ENCODE data around the gene AKR1C4.
"Not testable (repeated sequence)": the region's sequence is repeated elsewhere in the genome, so short reads cannot be mapped to it uniquely, and the experiment has no call there.

AKR1C4 gene

DNA sequence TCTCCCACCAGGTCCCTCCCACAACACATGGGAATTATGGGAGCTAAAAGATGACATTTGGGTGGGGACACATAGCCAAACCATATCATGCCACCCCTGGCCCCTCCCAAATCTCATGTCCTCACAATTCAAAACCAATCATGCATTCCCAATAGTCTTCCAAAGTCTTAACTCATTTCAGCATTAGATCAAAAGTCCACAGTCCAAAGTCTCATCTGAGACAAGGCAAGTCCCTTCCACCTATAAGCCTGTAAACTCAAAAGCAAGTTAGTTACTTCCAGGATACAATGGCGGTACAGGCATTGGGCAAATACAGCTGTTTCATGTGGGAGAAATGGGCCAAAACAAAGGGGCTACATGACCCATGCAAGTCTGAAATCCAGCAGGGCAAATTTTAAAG lies 13.1 kb downstream of the AKR1C4 start:
- DNase-seq: not testable (repeated sequence)

DNA sequence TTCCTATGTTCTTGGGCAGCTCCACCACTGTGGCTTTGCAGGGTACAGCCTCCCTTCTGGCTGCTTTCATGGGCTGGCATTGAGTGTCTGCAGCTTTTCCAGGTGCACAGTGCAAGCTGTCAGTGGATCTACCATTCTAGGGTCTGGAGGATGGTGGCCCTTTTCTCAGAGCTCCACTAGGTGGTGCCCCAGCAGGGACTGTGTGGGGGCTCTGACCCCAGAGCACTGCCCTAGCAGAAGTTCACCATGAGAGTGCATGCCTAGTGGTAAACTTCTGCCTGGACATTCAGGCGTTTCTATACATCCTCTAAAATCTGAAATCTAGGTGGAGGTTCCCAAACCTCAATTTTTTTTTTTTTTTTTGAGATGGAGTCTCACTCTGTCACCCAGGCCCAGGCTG lies 13.6 kb downstream of the AKR1C4 start:
- DNase-seq: not testable (repeated sequence)

DNA sequence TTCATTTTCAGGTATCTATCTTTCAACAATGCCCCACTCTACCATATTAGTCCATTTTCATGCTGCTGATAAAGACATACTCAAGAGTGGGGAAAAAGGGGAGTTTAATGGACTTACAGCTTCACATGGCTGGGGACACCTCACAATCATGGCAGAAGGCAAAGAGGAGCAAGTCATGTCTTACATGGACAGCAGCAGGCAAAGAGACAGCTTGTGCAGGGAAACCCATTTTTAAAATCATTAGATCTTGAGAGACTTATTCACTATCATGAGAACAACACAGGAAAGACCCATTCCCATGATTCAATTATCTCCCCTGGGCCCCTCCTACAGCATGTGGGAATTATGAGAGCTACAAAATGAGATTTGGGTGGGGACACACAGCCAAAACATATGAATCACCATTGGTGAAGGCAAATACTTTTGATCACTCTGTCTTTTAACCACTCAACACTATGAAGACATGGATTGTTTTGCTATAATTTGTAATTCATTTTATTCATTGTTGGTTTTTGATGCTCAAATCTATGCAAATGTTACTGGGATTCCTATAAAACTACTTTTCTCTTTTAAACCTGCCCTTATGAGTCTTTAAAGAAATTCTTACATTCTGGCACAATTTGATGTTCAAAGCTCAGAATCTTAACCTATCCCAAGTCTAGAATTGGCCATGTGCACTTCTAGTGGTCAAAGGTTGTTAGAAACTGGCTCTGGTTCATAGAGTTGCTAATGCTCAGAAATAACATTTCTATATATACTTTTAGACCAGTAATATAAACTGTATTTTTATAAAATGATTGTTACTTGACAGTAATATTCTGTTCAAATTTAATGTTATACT lies 15.3 kb downstream of the AKR1C4 start:
- DNase-seq: no peak

DNA sequence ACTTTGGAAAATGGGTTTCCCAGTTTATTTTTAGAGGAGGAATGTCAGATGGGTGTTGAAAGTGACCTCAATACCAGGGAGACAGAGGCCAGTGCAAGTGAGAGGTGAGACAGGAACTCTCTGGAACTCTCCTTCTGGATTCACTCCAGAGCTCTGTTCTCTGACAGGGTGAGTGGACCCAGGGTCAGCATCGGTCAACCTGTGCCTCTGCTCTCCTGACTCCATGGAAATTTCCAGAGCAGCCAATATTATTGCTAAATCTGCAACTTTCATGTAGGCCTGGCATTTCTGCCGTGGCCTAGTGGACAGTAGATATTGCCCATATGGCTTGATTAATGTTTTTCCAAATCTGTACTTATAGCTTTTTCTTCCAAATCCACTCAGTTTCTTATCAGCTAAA lies 20.2 kb downstream of the AKR1C4 start:
- no peak for DNase-seq

DNA sequence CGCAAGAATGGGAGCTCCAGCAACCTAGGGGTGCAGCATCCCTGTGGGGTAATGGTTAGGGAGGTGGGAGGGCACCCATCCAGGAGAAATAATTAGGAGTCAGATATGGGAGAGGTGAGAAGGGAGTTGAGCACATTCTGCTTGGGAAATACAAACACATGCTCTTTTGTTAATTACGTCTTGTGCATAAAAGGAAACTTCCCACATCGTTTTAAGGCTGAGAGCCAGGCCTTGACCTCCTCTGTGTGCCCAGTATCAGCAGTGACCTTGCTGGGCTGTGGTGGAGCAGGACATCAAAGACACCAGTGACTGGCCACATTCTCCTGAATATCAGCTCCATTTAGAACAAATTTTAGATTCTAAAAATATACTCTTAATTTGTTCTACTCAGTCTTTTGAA lies 22.6 kb downstream of the AKR1C4 start:
- no peak for DNase-seq

DNA sequence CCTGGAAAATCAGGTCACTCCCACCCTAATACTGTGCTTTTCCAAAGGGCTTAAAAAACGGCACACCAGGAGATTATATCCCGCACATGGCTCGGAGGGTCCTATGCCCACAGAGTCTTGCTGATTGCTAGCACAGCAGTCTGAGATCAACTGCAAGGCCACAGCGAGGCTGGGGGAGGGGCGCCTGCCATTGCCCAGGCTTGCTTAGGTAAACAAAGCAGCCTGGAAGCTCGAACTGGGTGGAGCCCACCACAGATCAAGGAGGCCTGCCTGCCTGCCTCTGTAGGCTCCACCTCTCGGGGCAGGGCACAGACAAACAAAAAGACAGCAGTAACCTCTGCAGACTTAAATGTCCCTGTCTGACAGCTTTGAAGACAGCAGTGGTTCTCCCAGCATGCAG lies 26.3 kb downstream of the AKR1C4 start:
- DNase-seq: not testable (repeated sequence)

DNA sequence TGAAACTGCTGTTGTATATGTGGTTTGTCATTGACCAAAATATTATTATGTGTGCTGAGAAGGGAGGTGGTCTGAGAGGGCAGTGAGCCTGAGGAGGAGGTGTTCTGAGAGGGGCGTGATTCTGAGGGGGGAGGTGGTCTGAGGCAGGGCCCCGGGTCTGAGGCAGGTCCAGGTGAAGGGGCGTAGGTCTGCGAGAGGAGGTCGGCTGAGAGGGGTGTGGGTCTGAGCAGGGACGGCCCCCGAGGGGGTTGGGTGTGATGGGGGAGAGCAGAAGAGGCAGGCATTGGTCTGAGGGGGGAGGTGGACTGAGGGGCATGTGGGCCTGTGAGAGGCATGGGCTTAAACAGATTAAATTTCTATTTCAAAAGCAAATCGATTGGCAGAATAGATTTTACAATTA lies 32.4 kb downstream of the AKR1C4 start:
- no peak for DNase-seq

DNA sequence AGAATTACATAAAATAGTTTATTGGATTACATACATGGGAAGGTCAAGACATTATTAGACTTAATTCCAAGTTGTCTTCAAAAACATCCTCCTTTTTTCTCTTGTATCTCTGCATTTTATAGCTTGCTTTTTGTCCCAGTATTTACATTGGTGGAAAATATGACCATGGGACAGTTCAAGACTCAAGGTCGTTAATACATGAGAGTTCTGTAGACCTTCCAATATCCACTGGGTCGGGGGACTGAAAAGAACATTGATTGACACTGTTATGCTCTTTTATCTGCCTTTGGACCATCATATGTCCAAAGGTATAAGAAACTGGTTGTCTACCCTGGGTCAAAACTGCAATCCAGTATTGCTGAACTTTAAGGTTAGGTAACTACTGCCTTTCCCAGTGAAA lies 36.7 kb downstream of the AKR1C4 start:
- DNase-seq: no peak

DNA sequence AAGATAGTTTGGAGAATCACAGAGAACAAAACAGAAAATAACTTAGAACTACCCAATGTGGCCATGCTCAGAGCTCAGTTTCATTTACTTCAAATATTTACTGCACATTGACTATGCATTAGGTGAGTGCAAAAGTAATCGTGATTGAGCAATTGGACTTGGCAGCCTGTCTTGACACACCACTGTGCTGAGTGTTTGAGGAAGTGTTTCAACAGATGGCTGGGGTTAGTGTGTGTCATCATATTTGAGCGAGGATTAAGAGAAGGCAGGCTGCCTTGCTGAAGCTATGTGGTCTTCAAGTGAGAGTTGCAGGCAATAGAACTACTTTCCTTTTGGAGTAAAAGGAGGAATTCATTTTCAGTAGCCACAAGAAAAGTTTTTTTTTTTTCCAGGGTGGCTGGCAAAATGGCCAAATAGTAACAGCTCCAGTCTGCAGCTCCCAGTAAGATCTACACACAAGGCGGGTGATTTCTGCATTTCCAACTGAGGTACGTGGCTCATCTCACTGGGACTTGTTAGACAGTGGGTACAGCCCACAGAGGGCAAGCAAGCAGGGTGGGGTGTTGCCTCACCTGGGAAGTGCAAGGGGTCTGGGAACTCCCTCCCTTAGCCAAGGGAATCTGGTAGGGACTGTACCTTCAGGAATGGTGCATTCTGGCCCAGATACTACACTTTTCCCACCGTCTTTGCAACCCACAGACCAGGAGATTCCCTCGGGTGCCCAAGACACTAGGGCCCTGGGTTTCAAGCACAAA lies 37.6 kb downstream of the AKR1C4 start:
- DNase-seq: peak; percentile 3

DNA sequence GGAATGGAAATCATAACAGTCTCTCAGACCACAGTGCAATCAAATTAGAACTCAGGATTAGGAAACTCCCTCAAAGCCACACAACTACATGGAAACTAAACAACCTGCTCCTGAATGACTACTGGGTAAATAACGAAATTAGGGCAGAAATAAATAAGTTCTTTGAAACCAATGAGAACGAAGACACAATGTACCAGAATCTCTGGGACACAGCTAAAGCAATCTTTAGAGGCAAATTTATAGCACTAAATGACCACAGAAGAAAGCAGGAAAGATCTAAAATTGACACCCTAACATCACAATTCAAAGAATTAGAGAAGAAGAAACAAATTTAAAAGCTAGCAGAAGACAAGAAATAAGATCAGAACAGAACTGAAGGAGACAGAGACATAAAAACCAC lies 40.9 kb downstream of the AKR1C4 start:
- DNase-seq: not testable (repeated sequence)

DNA sequence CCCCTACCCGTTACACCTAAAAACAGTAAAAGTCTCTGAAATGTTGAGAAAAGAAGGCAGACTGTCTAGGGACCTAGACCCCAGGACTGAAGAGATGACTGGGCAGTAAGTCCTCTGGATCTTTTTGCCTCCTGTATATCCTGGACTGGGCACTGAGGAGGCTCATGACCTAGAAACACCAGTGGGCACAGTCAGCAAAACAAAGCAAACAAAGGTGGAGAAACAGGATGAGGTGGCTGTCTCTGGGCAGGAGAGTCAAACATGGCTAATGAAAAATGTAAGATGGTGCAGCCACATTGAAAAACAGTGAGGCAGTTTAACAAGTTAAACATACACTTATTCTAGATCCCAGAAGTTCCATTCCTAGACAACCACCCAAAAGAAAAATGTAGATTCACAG lies 45.9 kb downstream of the AKR1C4 start:
- DNase-seq: no peak

DNA sequence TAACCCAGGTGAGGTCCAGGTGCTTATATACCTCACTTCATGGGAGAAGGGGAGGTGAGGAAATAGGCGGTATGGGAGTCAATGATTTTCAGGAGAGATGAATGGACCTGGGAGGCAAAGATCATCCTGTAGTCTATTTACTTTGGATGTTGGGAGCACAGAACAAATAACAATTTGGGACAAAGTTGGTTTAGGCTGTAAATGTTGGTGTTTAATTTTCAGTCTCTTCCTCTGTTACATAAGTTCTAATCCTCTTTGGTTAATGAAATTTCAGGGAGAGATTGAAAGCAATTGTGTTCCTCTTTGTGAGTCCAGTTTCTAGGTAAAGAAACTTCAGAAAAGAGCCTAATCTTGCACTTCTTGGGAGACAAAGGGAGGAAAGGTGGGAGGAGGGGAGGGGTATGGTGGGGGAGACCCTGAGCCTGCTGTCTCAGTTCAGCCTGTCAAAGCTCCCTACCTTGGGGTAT lies 46.9 kb downstream of the AKR1C4 start:
- DNase-seq: no peak

DNA sequence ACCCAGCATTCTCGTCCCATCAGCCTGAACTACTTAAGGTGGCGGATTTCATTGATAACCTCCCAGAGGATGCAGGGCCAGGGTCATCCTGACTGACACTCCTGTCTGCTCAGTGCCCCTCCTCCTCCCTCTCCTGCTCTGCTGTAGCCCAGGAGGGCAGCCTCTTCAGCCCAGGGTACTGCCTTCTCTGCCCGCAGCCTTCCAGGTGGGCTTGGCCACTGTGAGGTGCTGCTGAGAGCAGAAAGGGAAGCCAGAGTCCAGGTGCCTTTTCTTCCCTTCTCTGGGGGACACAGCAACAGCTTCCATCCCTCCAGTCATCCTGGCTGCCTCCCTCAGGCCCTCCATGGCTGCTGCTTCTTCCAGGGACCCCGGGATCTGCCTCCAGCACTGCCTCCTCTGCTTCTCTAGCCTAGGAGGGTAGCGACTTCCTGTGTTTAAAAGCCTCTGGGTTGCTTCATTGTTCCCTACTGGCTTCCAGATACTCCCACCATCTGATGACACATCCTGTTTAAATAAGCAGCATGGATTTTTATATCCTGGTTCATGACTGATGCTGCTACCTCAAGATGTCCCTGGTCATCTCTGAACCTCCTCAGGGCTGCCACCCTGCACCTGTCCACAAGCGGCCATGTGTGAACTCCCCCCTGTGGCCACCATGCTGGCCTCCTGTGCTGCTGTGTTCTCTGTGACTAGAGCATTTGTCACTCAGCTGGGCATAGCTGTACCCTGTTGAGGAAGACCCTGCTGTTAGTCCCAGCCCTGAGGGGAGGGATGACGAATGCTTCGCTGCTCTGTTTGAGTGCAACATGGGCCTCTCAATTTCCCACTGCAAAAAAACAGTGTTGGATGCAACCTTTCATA lies 55.8 kb downstream of the AKR1C4 start:
- no peak for DNase-seq

DNA sequence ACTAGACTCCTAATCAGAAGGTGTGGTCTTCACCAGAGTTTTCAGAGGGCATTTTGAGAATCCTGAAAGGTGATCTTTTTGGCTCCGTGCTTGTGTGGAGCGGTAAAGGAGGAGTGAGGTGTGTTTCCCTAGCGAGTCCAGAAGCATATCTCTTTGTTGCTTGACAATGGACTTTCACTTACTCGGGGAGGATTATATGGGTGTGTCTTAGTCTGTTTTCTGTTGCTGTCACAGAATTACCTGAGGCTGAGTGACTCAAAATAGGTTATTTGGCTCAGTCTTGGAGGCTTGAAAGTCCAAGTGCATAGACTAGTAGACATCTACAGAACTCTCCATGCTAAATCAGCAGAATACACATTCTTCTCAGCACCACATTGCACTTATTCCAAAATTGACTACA lies 57.9 kb downstream of the AKR1C4 start:
- no peak for DNase-seq

DNA sequence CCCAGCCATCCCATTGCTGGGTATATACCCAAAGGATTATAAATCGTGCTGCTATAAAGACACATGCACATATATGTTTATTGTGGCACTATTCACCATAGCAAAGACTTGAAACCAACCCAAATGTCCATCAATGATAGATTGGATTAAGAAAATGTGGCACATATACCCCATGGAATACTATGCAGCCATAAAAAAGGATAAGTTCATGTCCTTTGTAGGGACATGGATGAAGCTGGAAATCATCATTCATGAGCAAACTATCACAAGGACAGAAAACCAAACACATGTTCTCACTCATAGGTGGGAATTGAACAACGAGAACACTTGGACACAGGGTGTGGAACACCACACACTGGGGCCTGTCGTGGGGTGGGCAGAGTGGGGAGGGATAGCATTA lies 61.1 kb downstream of the AKR1C4 start:
- DNase-seq: not testable (repeated sequence)

DNA sequence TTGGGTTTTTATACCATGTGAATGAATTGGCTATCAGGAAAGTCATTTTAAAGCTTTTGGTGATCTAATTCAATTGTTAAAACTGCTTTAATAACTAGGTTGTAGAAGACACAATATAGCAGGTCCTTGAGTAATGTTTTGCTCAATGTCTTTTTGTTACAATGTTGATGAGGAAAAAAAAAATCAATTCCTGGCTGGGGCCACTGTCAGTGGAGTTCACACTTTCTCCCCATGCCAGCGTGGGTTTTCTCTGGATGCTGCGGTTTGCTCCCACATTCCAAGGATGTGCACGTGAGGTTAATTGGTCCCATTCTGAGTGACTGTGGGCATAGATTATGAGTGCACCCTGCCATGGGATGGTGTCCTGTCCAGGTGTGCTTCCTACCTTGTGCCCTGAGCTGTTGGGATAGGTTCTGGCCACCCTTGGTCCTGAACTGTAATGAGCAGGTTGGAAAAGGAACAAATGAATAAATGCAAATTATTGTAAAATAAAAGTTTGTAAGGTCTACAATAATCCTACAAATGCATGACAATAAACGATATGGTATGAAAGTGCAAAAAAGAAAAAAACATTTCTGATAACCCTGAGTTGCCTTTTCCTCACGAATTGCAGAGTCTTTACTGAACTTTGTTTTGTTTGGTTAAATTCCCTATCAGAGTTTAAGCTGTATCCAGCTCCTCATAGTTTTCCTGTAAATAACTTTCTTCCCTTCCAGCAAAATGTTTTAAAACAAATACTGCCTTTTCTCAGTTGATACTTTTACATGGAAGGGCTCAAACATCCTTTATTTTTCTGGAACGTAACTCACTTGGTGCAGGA lies 62.7 kb downstream of the AKR1C4 start:
- DNase-seq: no peak

DNA sequence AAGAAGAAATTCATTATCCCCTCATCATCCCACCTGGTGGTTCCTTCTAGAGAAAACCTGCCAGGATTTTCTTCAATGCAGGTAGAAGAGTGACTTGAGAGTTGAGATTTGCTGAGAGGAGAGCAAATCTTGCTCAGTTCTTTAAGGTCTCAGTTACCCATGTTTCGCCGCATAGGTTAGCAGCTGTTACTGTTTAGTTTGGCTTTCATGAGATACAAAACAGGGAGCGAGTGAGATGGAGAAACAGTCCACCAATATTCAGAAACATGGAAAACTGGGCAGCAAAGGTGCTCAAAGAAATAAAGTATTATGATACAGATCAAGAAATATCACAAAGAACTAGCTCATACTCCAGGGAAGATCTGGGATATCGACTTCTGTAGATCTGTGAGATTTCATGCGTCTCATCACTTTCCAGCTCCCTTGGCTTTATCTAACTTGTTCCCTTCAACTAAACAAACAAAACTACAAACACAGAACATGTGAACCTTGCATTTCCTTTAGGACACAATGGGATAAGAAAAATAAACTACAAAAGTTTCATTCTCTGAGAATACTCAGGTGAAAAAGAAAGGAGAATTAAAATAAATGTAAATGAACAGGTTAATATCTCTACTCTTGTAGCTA lies 63.4 kb downstream of the AKR1C4 start:
- DNase-seq: no peak

DNA sequence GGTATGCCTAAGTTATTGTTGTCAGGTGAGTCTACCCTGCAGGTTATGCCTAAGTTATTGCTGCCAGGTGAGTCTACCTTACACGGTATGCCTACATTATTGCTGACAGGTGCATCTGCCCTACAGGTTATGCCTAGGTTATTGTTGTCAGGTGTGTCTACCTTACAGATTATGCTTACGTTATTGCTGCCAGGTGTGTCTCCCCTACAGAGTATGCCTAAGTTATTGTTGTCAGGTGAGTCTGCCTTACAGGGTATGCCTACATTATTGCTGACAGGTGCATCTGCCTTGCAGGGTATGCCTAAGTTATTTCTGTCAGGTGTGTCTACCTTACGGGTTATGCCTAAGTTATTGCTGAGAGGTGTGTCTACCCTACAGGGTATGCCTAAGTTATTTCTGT lies 64.2 kb downstream of the AKR1C4 start:
- no peak for DNase-seq

DNA sequence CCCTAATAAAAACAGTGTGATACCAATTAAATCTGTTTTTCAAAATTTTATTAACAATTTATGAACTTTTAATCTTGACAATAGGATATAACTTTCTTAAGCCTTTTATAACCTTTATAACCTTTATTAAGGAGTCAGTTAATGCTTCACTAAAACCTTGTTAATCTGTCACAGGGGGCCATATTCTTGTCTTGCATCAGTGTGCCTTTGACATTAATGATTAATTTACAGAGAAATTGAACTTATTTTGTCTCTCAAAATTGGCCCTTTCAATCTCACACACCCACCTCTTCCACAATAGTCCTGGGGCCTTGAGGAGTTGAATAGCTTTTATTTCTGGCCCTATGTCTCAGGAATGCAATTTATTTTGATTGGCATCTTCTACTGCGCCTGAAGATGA lies 68.5 kb downstream of the AKR1C4 start:
- no peak for DNase-seq

DNA sequence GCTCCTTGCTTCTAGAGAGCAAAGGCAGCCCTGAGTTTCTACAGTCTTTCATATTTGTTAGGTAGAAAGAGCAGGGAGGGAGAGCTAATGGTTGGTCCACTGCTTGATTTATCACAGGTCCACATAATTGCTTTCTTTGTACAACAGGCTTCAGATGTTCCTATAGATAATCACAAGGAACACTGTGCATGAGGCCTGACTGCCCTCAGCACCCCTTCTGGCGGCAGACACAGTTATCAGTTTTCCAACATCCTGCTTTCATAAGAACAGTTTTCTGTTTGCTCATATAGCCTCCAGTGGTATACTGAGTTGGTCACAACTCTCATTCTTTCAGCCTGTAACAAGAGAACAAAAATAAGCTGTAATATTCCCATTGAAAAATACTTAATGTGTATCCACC lies 69.7 kb downstream of the AKR1C4 start:
- no peak for DNase-seq

DNA sequence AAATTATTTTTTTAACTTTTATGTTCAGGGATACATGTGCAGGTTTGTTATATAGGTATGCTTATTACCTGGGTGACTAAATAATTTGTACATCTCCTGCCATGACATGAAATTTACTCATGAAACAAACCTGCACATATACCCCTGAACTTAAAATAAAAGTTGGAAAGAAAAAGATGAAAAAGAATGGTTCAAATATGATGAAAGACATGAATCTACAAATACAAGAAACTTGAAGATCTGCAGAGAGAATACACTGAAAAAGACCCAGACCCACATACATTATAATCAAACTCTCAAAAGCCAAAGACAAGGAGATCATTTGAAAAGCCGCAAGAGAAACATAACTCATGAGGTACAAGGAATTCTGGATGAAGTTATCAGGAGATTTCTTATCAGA lies 70.2 kb downstream of the AKR1C4 start:
- no peak for DNase-seq

DNA sequence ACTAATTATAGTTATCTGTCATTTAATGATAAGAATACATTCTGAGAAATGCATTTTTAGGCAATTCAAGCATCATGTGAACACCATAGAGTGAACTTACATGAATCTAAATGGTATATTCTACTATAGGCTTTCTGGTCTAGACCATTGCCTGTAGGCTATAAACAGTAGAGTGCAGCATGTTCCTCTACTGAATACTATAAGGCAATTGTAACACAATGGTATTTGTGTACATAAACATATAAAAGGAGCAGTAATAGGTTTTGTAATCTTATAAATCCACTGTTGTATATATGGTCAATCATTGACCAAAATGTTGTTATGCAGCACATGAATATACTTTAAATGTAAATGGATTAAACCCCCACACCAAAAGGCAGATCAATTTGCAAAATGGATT lies 71.6 kb downstream of the AKR1C4 start:
- no peak for DNase-seq

Measured in fibroblast of skin of scalp (primary cell).